ENCODE measurements around the gene SIRT6. TPM values are rescaled to one million over a fixed set of nuclear protein-coding genes. Genes with fewer than 3 reads are reported as not detected.
"Not testable (repeated sequence)": the region's sequence is repeated elsewhere in the genome, so short reads cannot be mapped to it uniquely, and the experiment has no call there.

SIRT6 gene
- total RNA-seq, 2 donors from 2014 or later = 44.1 to 45.9 TPM

GRCh38 chr19:4196587-4197148, 14.3 kb upstream of the SIRT6 start:
- no peak overlapping the region for H3K27ac Mint-ChIP-seq
- H3K27me3 Mint-ChIP-seq (ENCODE audit: low read depth) = peaks cover 39% of the 10 kb centered on the region
- H3K36me3 Mint-ChIP-seq (ENCODE audit: insufficient read depth in 2 of 2) = peaks cover 8% of the 10 kb centered on the region in 2 donors
- H3K4me3 Mint-ChIP-seq = no peak overlapping the region
- DNase-seq (no peak), ATAC-seq (replicated peaks in 1 of 2) (no peak)
- H3K4me1 Mint-ChIP-seq (ENCODE audit: low read depth) = peaks cover 5% of the 10 kb centered on the region
- peaks cover 8% of the 10 kb centered on the region in 2 donors for H3K9me3 Mint-ChIP-seq

- Mint-ChIP-seq H3K4me1 (ENCODE audit: low read depth) (peaks cover 5% of the 10 kb centered on the region), H3K27ac (no peak overlapping the region), H3K9me3 (peaks cover 8% of the 10 kb centered on the region in 2 donors), H3K4me3 (no peak overlapping the region), H3K27me3 (ENCODE audit: low read depth) (peaks cover 35% of the 10 kb centered on the region), H3K36me3 (ENCODE audit: insufficient read depth in 2 of 2) (peaks cover 8% of the 10 kb centered on the region in 2 donors)
- ATAC-seq (replicated peaks in 1 of 2) (no peak), DNase-seq (no peak)
These were observed 13.6 kb upstream of the SIRT6 start for GRCh38 chr19:4196009-4196408.

GRCh38 chr19:4194353-4194752, 12.0 kb upstream of the SIRT6 start:
- no peak overlapping the region for H3K27ac Mint-ChIP-seq
- no peak overlapping the region for H3K4me3 Mint-ChIP-seq
- ATAC-seq (replicated peaks in 1 of 2) (no peak), DNase-seq (no peak)
- H3K36me3 Mint-ChIP-seq (ENCODE audit: insufficient read depth in 2 of 2) = peaks cover 8% of the 10 kb centered on the region in 2 donors
- H3K4me1 Mint-ChIP-seq (ENCODE audit: low read depth) = peaks cover 5% of the 10 kb centered on the region
- peaks cover 8% of the 10 kb centered on the region in 2 donors for H3K9me3 Mint-ChIP-seq
- peaks cover 33% of the 10 kb centered on the region for H3K27me3 Mint-ChIP-seq (ENCODE audit: low read depth)

- ATAC-seq (replicated peaks in 1 of 2); H3K36me3 Mint-ChIP-seq (ENCODE audit: insufficient read depth in 2 of 2); DNase-seq; H3K4me3 Mint-ChIP-seq; H3K4me1 Mint-ChIP-seq (ENCODE audit: low read depth); H3K27ac Mint-ChIP-seq; H3K9me3 Mint-ChIP-seq: not testable (repeated sequence)
- H3K27me3 Mint-ChIP-seq (ENCODE audit: low read depth) = peaks cover 19% of the 10 kb centered on the region
These were observed 10.2 kb upstream of the SIRT6 start for GRCh38 chr19:4192537-4192936.

GRCh38 chr19:4189641-4190040, 7.3 kb upstream of the SIRT6 start:
- H3K4me1 Mint-ChIP-seq (ENCODE audit: low read depth) = no peaks in the 10 kb centered on the region
- H3K36me3 Mint-ChIP-seq (ENCODE audit: insufficient read depth in 2 of 2) = no peaks in the 10 kb centered on the region
- no peak overlapping the region for H3K4me3 Mint-ChIP-seq
- ATAC-seq (replicated peaks in 1 of 2) (no peak), DNase-seq (no peak)
- H3K9me3 Mint-ChIP-seq = no peaks in the 10 kb centered on the region
- peaks cover 6% of the 10 kb centered on the region for H3K27me3 Mint-ChIP-seq (ENCODE audit: low read depth)
- no peak overlapping the region for H3K27ac Mint-ChIP-seq

- no peak for ATAC-seq (replicated peaks in 1 of 2)
- Mint-ChIP-seq H3K4me1 (ENCODE audit: low read depth) (peaks cover 14% of the 10 kb centered on the region), H3K27me3 (ENCODE audit: low read depth) (no peaks in the 10 kb centered on the region), H3K4me3 (no peak overlapping the region), H3K27ac (no peak overlapping the region), H3K36me3 (ENCODE audit: insufficient read depth in 2 of 2) (no peaks in the 10 kb centered on the region), H3K9me3 (no peaks in the 10 kb centered on the region)
- no peak for DNase-seq
These were observed 5.2 kb upstream of the SIRT6 start for GRCh38 chr19:4187313-4188122.

- Mint-ChIP-seq H3K4me3 (no peak overlapping the region), H3K9me3 (no peaks in the 10 kb centered on the region), H3K27ac (no peak overlapping the region), H3K27me3 (ENCODE audit: low read depth) (no peaks in the 10 kb centered on the region), H3K4me1 (ENCODE audit: low read depth) (peaks cover 23% of the 10 kb centered on the region), H3K36me3 (ENCODE audit: insufficient read depth in 2 of 2) (no peaks in the 10 kb centered on the region)
- DNase-seq (peak; percentile 87 to 89), ATAC-seq (replicated peaks in 1 of 2) (peak; percentile 51 to 56)
These were observed 4.0 kb upstream of the SIRT6 start for GRCh38 chr19:4186087-4186993.

- DNase-seq = no peak
- H3K36me3 Mint-ChIP-seq (ENCODE audit: insufficient read depth in 2 of 2) = no peaks in the 10 kb centered on the region
- peaks cover 31% of the 10 kb centered on the region for H3K4me1 Mint-ChIP-seq (ENCODE audit: low read depth)
- H3K27ac Mint-ChIP-seq = no peak overlapping the region
- no peak for ATAC-seq (replicated peaks in 1 of 2)
- H3K4me3 Mint-ChIP-seq = no peak overlapping the region
- no peaks in the 10 kb centered on the region for H3K27me3 Mint-ChIP-seq (ENCODE audit: low read depth)
- H3K9me3 Mint-ChIP-seq = no peaks in the 10 kb centered on the region
These were observed 3.2 kb upstream of the SIRT6 start for GRCh38 chr19:4185413-4186086.

- peak overlapping the region in 1 of 2 donors; percentile 27 for H3K4me3 Mint-ChIP-seq
- DNase-seq (no peak), ATAC-seq (replicated peaks in 1 of 2) (no peak)
- H3K27ac Mint-ChIP-seq = no peak overlapping the region
- H3K36me3 Mint-ChIP-seq (ENCODE audit: insufficient read depth in 2 of 2) = peaks cover 0 to under 1% of the 10 kb centered on the region in 2 donors
- no peaks in the 10 kb centered on the region for H3K27me3 Mint-ChIP-seq (ENCODE audit: low read depth)
- no peaks in the 10 kb centered on the region for H3K9me3 Mint-ChIP-seq
- peaks cover 36% of the 10 kb centered on the region for H3K4me1 Mint-ChIP-seq (ENCODE audit: low read depth)
These were observed 2.5 kb upstream of the SIRT6 start for GRCh38 chr19:4184718-4185352.

- Mint-ChIP-seq H3K36me3 (ENCODE audit: insufficient read depth in 2 of 2) (peaks cover 5% of the 10 kb centered on the region in 2 donors), H3K9me3 (no peaks in the 10 kb centered on the region), H3K4me1 (ENCODE audit: low read depth) (peaks cover 43% of the 10 kb centered on the region), H3K4me3 (peak overlapping the region; percentile 56 to 97), H3K27me3 (ENCODE audit: low read depth) (no peaks in the 10 kb centered on the region), H3K27ac (no peak overlapping the region)
- ATAC-seq (replicated peaks in 1 of 2) (no peak), DNase-seq (no peak)
These were observed 1.8 kb upstream of the SIRT6 start for GRCh38 chr19:4183967-4184717.

GRCh38 chr19:4181053-4181508, 1.3 kb downstream of the SIRT6 start:
- H3K36me3 Mint-ChIP-seq (ENCODE audit: insufficient read depth in 2 of 2) = peaks cover 5 to 6% of the 10 kb centered on the region in 2 donors
- H3K27ac Mint-ChIP-seq = peak overlapping the region; percentile 40
- H3K4me3 Mint-ChIP-seq = peak overlapping the region; percentile 78 to 97
- H3K4me1 Mint-ChIP-seq (ENCODE audit: low read depth) = peaks cover 44% of the 10 kb centered on the region
- no peaks in the 10 kb centered on the region for H3K9me3 Mint-ChIP-seq
- no peaks in the 10 kb centered on the region for H3K27me3 Mint-ChIP-seq (ENCODE audit: low read depth)
- DNase-seq (no peak), ATAC-seq (replicated peaks in 1 of 2) (no peak)

GRCh38 chr19:4178990-4179389, 3.4 kb downstream of the SIRT6 start:
- peak overlapping the region in 1 of 2 donors; percentile 37 for H3K4me3 Mint-ChIP-seq
- ATAC-seq (replicated peaks in 1 of 2) = no peak
- H3K4me1 Mint-ChIP-seq (ENCODE audit: low read depth) = peaks cover 43% of the 10 kb centered on the region
- no peaks in the 10 kb centered on the region for H3K27me3 Mint-ChIP-seq (ENCODE audit: low read depth)
- DNase-seq = no peak
- H3K9me3 Mint-ChIP-seq = no peaks in the 10 kb centered on the region
- H3K27ac Mint-ChIP-seq = no peak overlapping the region
- H3K36me3 Mint-ChIP-seq (ENCODE audit: insufficient read depth in 2 of 2) = peaks cover 5 to 6% of the 10 kb centered on the region in 2 donors
